ENCODE measurements around the gene ALDH1L1. TPM values are rescaled to one million over a fixed set of nuclear protein-coding genes. Genes with fewer than 3 reads are reported as not detected.
A peak's percentile ranks its signal among the peaks of the same experiment; 100 is the strongest.

The ALDH1L1 gene
- total and polyA plus RNA-seq, 9 of the 15 experiments (the other 6 are each of a cell fraction or from before 2014, with no cell fraction given), result 0.06 to 1.9 (median 0.57) TPM; not detected in 1

GRCh38 chr3:126100634-126101301, 79.6 kb downstream of the ALDH1L1 start:
- no peak overlapping the region for H3K4me3 ChIP-seq
- no peak for FAIRE-seq
- no peak for ATAC-seq
- in situ Hi-C loops (cut with MboI), result no loop called here
- H3K4me1 ChIP-seq (replicated peaks in 1 of 2; ENCODE audit: control insufficient read depth in 2 of 2, insufficient read depth in 2 of 2, low read length in 2 of 2), result peaks cover 0 to 3% of the 10 kb centered on the region in 2 experiments; a peak in 2 of 5 replicates
- H3K9me1 ChIP-seq (ENCODE audit: control insufficient read depth, insufficient read depth, low read length), result no peaks in the 10 kb centered on the region
- CTCF ChIA-PET (ENCODE audit: low intra/inter-chr PET ratio), result no interaction called here
- intact Hi-C loops (cut with micrococcal nuclease), result no loop called here
- H3K9ac ChIP-seq (ENCODE audit: insufficient read depth in 1 of 2, low read depth in 2 of 2, low read length in 2 of 2), result no peak overlapping the region
- no peak for DNase-seq (ENCODE audit: extremely low read depth in 1 of 4, low spot score in 3 of 4)
- H3K4me2 ChIP-seq (ENCODE audit: insufficient read depth, low read length), result no peak overlapping the region
- whole genome bisulfite sequencing (ENCODE audit: insufficient coverage, low coverage, missing lambda C conversion rate), result 1% methylated on average over 14 of the region's 18 CpGs
- no peaks in the 10 kb centered on the region for H4K20me1 ChIP-seq (replicated peaks; ENCODE audit: control insufficient read depth, insufficient read depth, low read length)
- H2AFZ ChIP-seq (ENCODE audit: low read depth, low read length), result 0 out of 2 replicates have a peak overlapping the region, but pooled peaks have one; percentile 16
- no peaks in the 10 kb centered on the region for H3K36me3 ChIP-seq (ENCODE audit: control insufficient read depth, insufficient read depth, low read length)
- H3K27ac ChIP-seq (ENCODE audit: extremely low read depth, low read depth, low read length), result no peak overlapping the region
- H3K27me3 ChIP-seq (ENCODE audit: control insufficient read depth in 2 of 2, insufficient read depth in 2 of 2, low read length in 2 of 2), result peaks cover 0 to 31% of the 10 kb centered on the region in 2 experiments; a peak in 4 of 5 replicates
- H3K9me3 ChIP-seq (replicated peaks; ENCODE audit: control insufficient read depth, insufficient read depth, low read depth, low read length), result no peaks in the 10 kb centered on the region
- BruUV-seq (replicated peaks), result no TSS peak
- POLR2A ChIA-PET, result no interaction called here
- no peaks in the 10 kb centered on the region for H3K79me2 ChIP-seq (ENCODE audit: control insufficient read depth, insufficient read depth, low read length)
- TF ChIP-seq, protein P1, sequence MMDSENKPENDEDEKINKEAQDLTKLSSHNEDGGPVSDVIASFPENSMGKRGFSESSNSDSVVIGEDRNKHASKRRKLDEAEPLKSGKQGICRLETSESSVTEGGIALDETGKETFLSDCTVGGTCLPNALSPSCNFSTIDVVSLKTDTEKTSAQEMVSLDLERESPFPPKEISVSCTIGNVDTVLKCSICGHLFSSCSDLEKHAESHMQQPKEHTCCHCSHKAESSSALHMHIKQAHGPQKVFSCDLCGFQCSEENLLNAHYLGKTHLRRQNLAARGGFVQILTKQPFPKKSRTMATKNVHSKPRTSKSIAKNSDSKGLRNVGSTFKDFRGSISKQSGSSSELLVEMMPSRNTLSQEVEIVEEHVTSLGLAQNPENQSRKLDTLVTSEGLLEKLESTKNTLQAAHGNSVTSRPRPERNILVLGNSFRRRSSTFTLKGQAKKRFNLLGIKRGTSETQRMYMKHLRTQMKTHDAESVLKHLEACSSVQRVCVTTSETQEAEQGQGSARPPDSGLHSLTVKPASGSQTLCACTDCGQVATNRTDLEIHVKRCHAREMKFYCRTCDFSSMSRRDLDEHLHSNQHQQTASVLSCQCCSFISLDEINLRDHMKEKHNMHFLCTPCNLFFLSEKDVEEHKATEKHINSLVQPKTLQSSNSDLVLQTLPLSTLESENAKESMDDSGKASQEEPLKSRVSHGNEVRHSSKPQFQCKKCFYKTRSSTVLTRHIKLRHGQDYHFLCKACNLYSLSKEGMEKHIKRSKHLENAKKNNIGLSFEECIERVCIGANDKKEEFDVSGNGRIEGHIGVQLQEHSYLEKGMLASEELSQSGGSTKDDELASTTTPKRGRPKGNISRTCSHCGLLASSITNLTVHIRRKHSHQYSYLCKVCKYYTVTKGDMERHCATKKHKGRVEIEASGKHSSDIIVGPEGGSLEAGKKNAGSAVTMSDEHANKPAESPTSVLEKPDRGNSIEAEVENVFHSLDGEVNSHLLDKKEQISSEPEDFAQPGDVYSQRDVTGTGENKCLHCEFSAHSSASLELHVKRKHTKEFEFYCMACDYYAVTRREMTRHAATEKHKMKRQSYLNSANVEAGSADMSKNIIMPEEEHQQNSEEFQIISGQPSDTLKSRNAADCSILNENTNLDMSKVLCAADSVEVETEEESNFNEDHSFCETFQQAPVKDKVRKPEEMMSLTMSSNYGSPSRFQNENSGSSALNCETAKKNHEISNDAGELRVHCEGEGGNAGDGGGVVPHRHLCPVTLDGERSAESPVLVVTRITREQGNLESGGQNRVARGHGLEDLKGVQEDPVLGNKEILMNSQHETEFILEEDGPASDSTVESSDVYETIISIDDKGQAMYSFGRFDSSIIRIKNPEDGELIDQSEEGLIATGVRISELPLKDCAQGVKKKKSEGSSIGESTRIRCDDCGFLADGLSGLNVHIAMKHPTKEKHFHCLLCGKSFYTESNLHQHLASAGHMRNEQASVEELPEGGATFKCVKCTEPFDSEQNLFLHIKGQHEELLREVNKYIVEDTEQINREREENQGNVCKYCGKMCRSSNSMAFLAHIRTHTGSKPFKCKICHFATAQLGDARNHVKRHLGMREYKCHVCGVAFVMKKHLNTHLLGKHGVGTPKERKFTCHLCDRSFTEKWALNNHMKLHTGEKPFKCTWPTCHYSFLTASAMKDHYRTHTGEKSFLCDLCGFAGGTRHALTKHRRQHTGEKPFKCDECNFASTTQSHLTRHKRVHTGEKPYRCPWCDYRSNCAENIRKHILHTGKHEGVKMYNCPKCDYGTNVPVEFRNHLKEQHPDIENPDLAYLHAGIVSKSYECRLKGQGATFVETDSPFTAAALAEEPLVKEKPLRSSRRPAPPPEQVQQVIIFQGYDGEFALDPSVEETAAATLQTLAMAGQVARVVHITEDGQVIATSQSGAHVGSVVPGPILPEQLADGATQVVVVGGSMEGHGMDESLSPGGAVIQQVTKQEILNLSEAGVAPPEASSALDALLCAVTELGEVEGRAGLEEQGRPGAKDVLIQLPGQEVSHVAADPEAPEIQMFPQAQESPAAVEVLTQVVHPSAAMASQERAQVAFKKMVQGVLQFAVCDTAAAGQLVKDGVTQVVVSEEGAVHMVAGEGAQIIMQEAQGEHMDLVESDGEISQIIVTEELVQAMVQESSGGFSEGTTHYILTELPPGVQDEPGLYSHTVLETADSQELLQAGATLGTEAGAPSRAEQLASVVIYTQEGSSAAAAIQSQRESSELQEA (IDR thresholded peaks at IDR 0.05; ENCODE audit: low read depth), result no peak
- TF ChIP-seq ZNF175 (CRISPR knock-in tag; IDR thresholded peaks at IDR 0.05; ENCODE audit: low read depth) (no peak), BRCA1 (IDR thresholded peaks at IDR 0.05) (no peak), BRCA1 (CRISPR knock-in tag; IDR thresholded peaks at IDR 0.05) (no peak), MTF1 (CRISPR knock-in tag; IDR thresholded peaks at IDR 0.05; ENCODE audit: borderline replicate concordance) (no peak), MTA3 (IDR thresholded peaks at IDR 0.05; ENCODE audit: borderline replicate concordance) (no peak), DMBX1 (CRISPR knock-in tag; IDR thresholded peaks at IDR 0.05; ENCODE audit: borderline replicate concordance) (no peak), FOXJ2 (tag; IDR thresholded peaks at IDR 0.05) (no peak), ZFX (CRISPR knock-in tag; IDR thresholded peaks at IDR 0.05) (no peak), MXI1 (IDR thresholded peaks at IDR 0.05; ENCODE audit: low read depth, low read length) (no peak)
- TF ChIP-seq, protein P2, sequence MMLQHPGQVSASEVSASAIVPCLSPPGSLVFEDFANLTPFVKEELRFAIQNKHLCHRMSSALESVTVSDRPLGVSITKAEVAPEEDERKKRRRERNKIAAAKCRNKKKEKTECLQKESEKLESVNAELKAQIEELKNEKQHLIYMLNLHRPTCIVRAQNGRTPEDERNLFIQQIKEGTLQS (IDR thresholded peaks at IDR 0.05), result no peak
- TF ChIP-seq, protein P2 (CRISPR knock-in tag; conservative IDR thresholded peaks at IDR 0.05), result no peak
